CD14-positive monocyte (primary cell): Measurements from ENCODE around the gene RREB1. TPM values are rescaled to one million over a fixed set of nuclear protein-coding genes. Genes with fewer than 3 reads are reported as not detected.

Source experiments
- DNase-seq, 3 donors: peaks; one replicate each; pipeline ENCODE4 v3.0.0-alpha.2; 2011 to 2022
- H2AFZ ChIP-seq: 2 replicates; pipeline ENCODE4 v1.6.0; 2012; ENCODE audit warnings: mild to moderate bottlenecking, low read depth, low read length, inconsistent platforms; ENCODE audit not compliant: insufficient read depth, poor library complexity, severe bottlenecking
- H3K27ac ChIP-seq, 2 donors: 1 replicate in 1 of 2; 2 replicates in 1 of 2; pipeline ENCODE4 v1.5.1; 2012 to 2013; ENCODE audit warnings: low read length in 2 of 2, control low read depth in 1 of 2, inconsistent platforms in 1 of 2, low read depth in 1 of 2, mild to moderate bottlenecking in 1 of 2
- H3K27me3 ChIP-seq, 2 donors: one replicate each; pipeline versions ENCODE4 v1.6.0 to v1.6.1; 2011 to 2013; ENCODE audit warnings: low read length in 2 of 2; ENCODE audit not compliant: control insufficient read depth in 2 of 2, insufficient read depth in 2 of 2
- H3K36me3 ChIP-seq, 2 donors: replicated peaks in 1 of 2; 1 replicate in 1 of 2; 2 replicates in 1 of 2; pipeline versions ENCODE4 v1.5.1 to v1.6.1; 2012 to 2013; ENCODE audit warnings: low read length in 2 of 2, control low read depth in 1 of 2, inconsistent platforms in 1 of 2, mild to moderate bottlenecking in 1 of 2; ENCODE audit not compliant: insufficient read depth in 2 of 2, control insufficient read depth in 1 of 2
- H3K4me1 ChIP-seq, 2 donors: 1 replicate in 1 of 2; 2 replicates in 1 of 2; pipeline versions ENCODE4 v1.5.1 to v1.6.1; 2012 to 2013; ENCODE audit warnings: low read length in 2 of 2, control low read depth in 1 of 2, inconsistent platforms in 1 of 2, mild to moderate bottlenecking in 1 of 2, moderate library complexity in 1 of 2; ENCODE audit not compliant: insufficient read depth in 2 of 2, control insufficient read depth in 1 of 2
- H3K4me2 ChIP-seq: replicated peaks from 2 replicates; pipeline ENCODE3; 2012; ENCODE audit warnings: low read length, moderate library complexity, mild to moderate bottlenecking; ENCODE audit not compliant: poor library complexity, severe bottlenecking; ENCODE audit errors: extremely low read depth
- H3K4me3 ChIP-seq, 3 experiments: fragments of 200-600 bp in 1 of 3; sonication (generic) in 1 of 3; replicated peaks in 1 of 3; 1 replicate in 2 of 3; 2 replicates in 1 of 3; pipeline ENCODE4 v1.5.1; 2011 to 2013; ENCODE audit warnings: low read length in 3 of 3, mild to moderate bottlenecking in 3 of 3, control low read depth in 2 of 3, low read depth in 2 of 3, inconsistent platforms in 1 of 3, moderate library complexity in 1 of 3
- H3K79me2 ChIP-seq: 2 replicates; pipeline ENCODE4 v1.6.0; 2012; ENCODE audit warnings: mild to moderate bottlenecking, control low read depth, inconsistent platforms, low read length, moderate library complexity; ENCODE audit not compliant: insufficient read depth
- H3K9ac ChIP-seq: 2 replicates; pipeline ENCODE4 v1.6.0; 2017; ENCODE audit warnings: low read length, mild to moderate bottlenecking; ENCODE audit not compliant: insufficient read depth, poor library complexity, severe bottlenecking
- H3K9me3 ChIP-seq, 2 donors: replicated peaks in 1 of 2; 1 replicate in 1 of 2; 2 replicates in 1 of 2; pipeline versions ENCODE4 v1.5.1 to v1.6.1; 2012 to 2013; ENCODE audit warnings: low read length in 2 of 2, control low read depth in 1 of 2; ENCODE audit not compliant: control insufficient read depth in 1 of 2, insufficient read depth in 1 of 2
- H4K20me1 ChIP-seq: 2 replicates; pipeline ENCODE4 v1.6.0; 2012; ENCODE audit warnings: mild to moderate bottlenecking, low read length, control low read depth, moderate library complexity; ENCODE audit not compliant: insufficient read depth
- H3K27ac Mint-ChIP-seq, 7 donors: one replicate each; pipeline ENCODE4 v1.8.0; 2020; ENCODE audit warnings: mild to moderate bottlenecking in 7 of 7, mixed read lengths in 7 of 7, moderate library complexity in 6 of 7, inconsistent platforms in 2 of 7
- H3K27me3 Mint-ChIP-seq, 3 donors: one replicate each; pipeline ENCODE4 v1.8.0; 2021 to 2022; ENCODE audit warnings: low read depth in 3 of 3, mild to moderate bottlenecking in 3 of 3, mixed read lengths in 3 of 3, moderate library complexity in 3 of 3, inconsistent platforms in 1 of 3
- H3K36me3 Mint-ChIP-seq, 2 donors: one replicate each; pipeline ENCODE4 v1.8.0; 2020; ENCODE audit warnings: mixed read lengths in 2 of 2, inconsistent platforms in 1 of 2, mild to moderate bottlenecking in 1 of 2
- H3K4me1 Mint-ChIP-seq: one replicate; pipeline ENCODE4 v1.8.0; 2020; ENCODE audit warnings: mild to moderate bottlenecking, mixed read lengths
- H3K4me3 Mint-ChIP-seq, 2 donors: one replicate each; pipeline ENCODE4 v1.8.0; 2020; ENCODE audit warnings: mild to moderate bottlenecking in 2 of 2, mixed read lengths in 2 of 2, moderate library complexity in 1 of 2
- H3K9me3 Mint-ChIP-seq, 7 donors: one replicate each; pipeline ENCODE4 v1.8.0; 2020 to 2022; ENCODE audit warnings: mixed read lengths in 7 of 7, mild to moderate bottlenecking in 6 of 7, moderate library complexity in 6 of 7, inconsistent platforms in 2 of 7
- CTCF ChIP-seq: fragments of 200-600 bp; IDR thresholded peaks from one replicate; pipeline ENCODE4 v1.8.0; 2022; ENCODE audit warnings: antibody characterized with exemption, mild to moderate bottlenecking
- WGBS: methylation state at CpG from one replicate; pipeline ENCODE4 v1.1.5; 2013; ENCODE audit warnings: missing lambda C conversion rate; ENCODE audit not compliant: insufficient coverage; 5-methylcytosine and 5-hydroxymethylcytosine counted together
- intact Hi-C, 2 donors: fragments of 100-400 bp; cut with micrococcal nuclease; formaldehyde crosslinking; loops; one replicate each; pipeline versions ENCODE4 v1.15.0 to v1.15.1; 2023
- polyA plus RNA-seq, 3 donors: library from polyadenylated mRNA; depleted of rRNA in 1 of 3; unstranded in 2 of 3; stranded (reverse) in 1 of 3; fragments of 300-500 nt in 2 of 3; fragments of >200 nt in 1 of 3; fragmentation: Illumina TruSeq in 2 of 3; gene quantifications; 1 replicate in 2 of 3; 2 replicates in 1 of 3; pipeline ENCODE4 v1.2.3, GENCODE V29; 2012 to 2021

RREB1 gene
- polyA plus RNA-seq, 3 donors, result 2.1 to 15.3 (median 5.6) TPM

GRCh38 chr6:7184502-7184901 lies 76.7 kb downstream of the RREB1 start:
- Histone ChIP-seq H3K9me3 (no peaks in the 10 kb centered on the region), H3K9ac (no peak overlapping the region), H3K4me1 (peaks cover 34 to 36% of the 10 kb centered on the region in 2 donors), H4K20me1 (peaks cover 35% of the 10 kb centered on the region), H3K79me2 (peaks cover 81% of the 10 kb centered on the region), H3K4me2 (no peak overlapping the region), H3K27ac (peak overlapping the region in 1 of 2 donors; percentile 6), H3K27me3 (no peaks in the 10 kb centered on the region), H3K36me3 (peaks cover 60 to 77% of the 10 kb centered on the region in 2 donors), H3K4me3 (no peak overlapping the region), H2AFZ (no peak overlapping the region)
- H3K36me3 Mint-ChIP-seq, result peaks cover 79 to 81% of the 10 kb centered on the region in 2 donors
- DNase-seq, result no peak
- no peak overlapping the region for H3K4me3 Mint-ChIP-seq
- peak overlapping the region in 2 of 7 donors; percentile 68 to 81 for H3K27ac Mint-ChIP-seq
- WGBS, result no CpG with 5 or more reads among the region's 1 CpG
- intact Hi-C loops, result loop anchor here in 1 of 2 donors (10.0 kb wide), 1 partner anchor 80 kb away; the partner anchor contains the start of gene RREB1
- H3K4me1 Mint-ChIP-seq, result peaks cover 41% of the 10 kb centered on the region
- no peak for TF ChIP-seq CTCF
- no peaks in the 10 kb centered on the region for H3K9me3 Mint-ChIP-seq
- H3K27me3 Mint-ChIP-seq, result no peaks in the 10 kb centered on the region

GRCh38 chr6:7185561-7185960 lies 77.8 kb downstream of the RREB1 start:
- Histone ChIP-seq H3K27me3 (no peaks in the 10 kb centered on the region), H3K4me1 (peaks cover 38% of the 10 kb centered on the region in 2 donors), H3K4me2 (no peak overlapping the region), H3K9ac (no peak overlapping the region), H2AFZ (no peak overlapping the region), H3K79me2 (peaks cover 76% of the 10 kb centered on the region), H3K4me3 (no peak overlapping the region), H3K27ac (peak overlapping the region in 1 of 2 donors; percentile 89), H3K9me3 (no peaks in the 10 kb centered on the region), H4K20me1 (peaks cover 27% of the 10 kb centered on the region), H3K36me3 (peaks cover 60 to 77% of the 10 kb centered on the region in 2 donors)
- Mint-ChIP-seq H3K36me3 (peaks cover 81 to 84% of the 10 kb centered on the region in 2 donors), H3K4me3 (no peak overlapping the region), H3K27ac (peak overlapping the region in 1 of 7 donors; percentile 26), H3K9me3 (no peaks in the 10 kb centered on the region), H3K27me3 (no peaks in the 10 kb centered on the region), H3K4me1 (peaks cover 45% of the 10 kb centered on the region)
- WGBS, result 100% methylated on average over 1 of the region's 4 CpGs
- DNase-seq, result no peak
- intact Hi-C loops, result loop anchor here (5.0 to 10.0 kb wide), 2 partner anchors 43 to 81 kb away; partner anchors contain the start of gene RREB1 (in 1 of the 2)
- TF ChIP-seq CTCF, result no peak
